Prostate gland (tissue), 2 donors: ENCODE measurements around the gene IFT22. TPM values are rescaled to one million over a fixed set of nuclear protein-coding genes. Genes with fewer than 3 reads are reported as not detected.
"Not testable (repeated sequence)": the region's sequence is repeated elsewhere in the genome, so short reads cannot be mapped to it uniquely, and the experiment has no call there.

Experiments
- DNase-seq: peaks from one replicate; pipeline ENCODE4 v3.0.0-alpha.2; 2019; ENCODE audit warnings: low spot score
- H3K27ac ChIP-seq, 2 donors: fragments of 200-600 bp; sonication (generic); 2 replicates each; pipeline ENCODE4 v1.5.1; 2017 to 2019
- H3K27me3 ChIP-seq: fragments of 200-600 bp; sonication (generic); replicated peaks from 2 replicates; pipeline ENCODE4 v1.5.1; 2019; ENCODE audit not compliant: insufficient read depth
- H3K36me3 ChIP-seq, 2 donors: fragments of 200-600 bp; sonication (generic); 1 replicate in 1 of 2; 2 replicates in 1 of 2; pipeline versions ENCODE4 v1.5.1 to v1.8.1; 2017 to 2019
- H3K4me1 ChIP-seq: fragments of 200-600 bp; sonication (generic); replicated peaks from 2 replicates; pipeline ENCODE4 v1.5.1; 2019
- H3K4me3 ChIP-seq, 2 donors: fragments of 200-600 bp; sonication (generic); 2 replicates each; pipeline ENCODE4 v1.5.1; 2017 to 2019
- H3K9me3 ChIP-seq: fragments of 200-600 bp; sonication (generic); 2 replicates; pipeline ENCODE4 v1.5.1; 2017
- POLR2A ChIP-seq: fragments of 450-650 bp; IDR thresholded peaks from one replicate; pipeline ENCODE4 v1.6.1; 2016; ENCODE audit warnings: antibody characterized with exemption, mild to moderate bottlenecking
- POLR2AphosphoS5 ChIP-seq: sonication (generic); formaldehyde crosslinking; IDR thresholded peaks from one replicate; pipeline ENCODE4 v1.6.1; 2017; ENCODE audit warnings: antibody characterized with exemption
- WGBS: methylation state at CpG from one replicate; pipeline ENCODE4 v1.1.5; 2018; 5-methylcytosine and 5-hydroxymethylcytosine counted together
- intact Hi-C: fragments of 100-400 bp; cut with DNase I; formaldehyde crosslinking; loops from one replicate; pipeline ENCODE4 v1.14.2; 2022
- total RNA-seq, 2 donors: library from RNA; depleted of rRNA; stranded (reverse); fragments of >200 nt; gene quantifications; one replicate each; pipeline ENCODE4 v1.1.0, GENCODE V29; 2016
- TF ChIP-seq, protein P1 (sequence below), 4 experiments: fragments of 200-600 bp in 2 of 4; fragments of 450-650 bp in 2 of 4; sonication (generic) in 2 of 4; IDR thresholded peaks; 1 replicate in 3 of 4; 2 replicates in 1 of 4; pipeline ENCODE4 v1.5.1; 2016 to 2019; ENCODE audit warnings: antibody characterized with exemption in 4 of 4, mild to moderate bottlenecking in 2 of 4, moderate library complexity in 2 of 4

The IFT22 gene
- total RNA-seq, 2 donors from 2014 or later = 24.7 to 37.7 TPM

DNA sequence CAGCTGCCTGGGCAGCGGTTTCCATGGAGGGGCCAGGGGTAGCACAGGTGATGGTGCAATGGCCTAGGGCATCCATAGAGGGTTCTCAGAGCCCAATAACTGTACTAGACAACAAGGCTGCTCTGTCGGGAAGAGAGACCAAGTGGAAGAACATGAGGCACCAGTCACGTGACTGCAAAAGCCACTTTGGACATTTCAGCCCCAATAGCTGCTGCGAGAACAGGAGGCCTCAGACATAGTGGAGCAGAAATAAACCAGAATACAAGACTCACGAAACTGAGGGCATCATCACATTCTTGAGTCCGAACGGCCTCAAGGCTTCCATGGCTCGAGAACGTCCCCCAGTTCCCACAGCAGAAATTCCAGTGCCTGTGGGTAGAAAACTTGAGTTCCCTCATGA lies 44.5 kb downstream of the IFT22 start:
- TF ChIP-seq, protein P1, sequence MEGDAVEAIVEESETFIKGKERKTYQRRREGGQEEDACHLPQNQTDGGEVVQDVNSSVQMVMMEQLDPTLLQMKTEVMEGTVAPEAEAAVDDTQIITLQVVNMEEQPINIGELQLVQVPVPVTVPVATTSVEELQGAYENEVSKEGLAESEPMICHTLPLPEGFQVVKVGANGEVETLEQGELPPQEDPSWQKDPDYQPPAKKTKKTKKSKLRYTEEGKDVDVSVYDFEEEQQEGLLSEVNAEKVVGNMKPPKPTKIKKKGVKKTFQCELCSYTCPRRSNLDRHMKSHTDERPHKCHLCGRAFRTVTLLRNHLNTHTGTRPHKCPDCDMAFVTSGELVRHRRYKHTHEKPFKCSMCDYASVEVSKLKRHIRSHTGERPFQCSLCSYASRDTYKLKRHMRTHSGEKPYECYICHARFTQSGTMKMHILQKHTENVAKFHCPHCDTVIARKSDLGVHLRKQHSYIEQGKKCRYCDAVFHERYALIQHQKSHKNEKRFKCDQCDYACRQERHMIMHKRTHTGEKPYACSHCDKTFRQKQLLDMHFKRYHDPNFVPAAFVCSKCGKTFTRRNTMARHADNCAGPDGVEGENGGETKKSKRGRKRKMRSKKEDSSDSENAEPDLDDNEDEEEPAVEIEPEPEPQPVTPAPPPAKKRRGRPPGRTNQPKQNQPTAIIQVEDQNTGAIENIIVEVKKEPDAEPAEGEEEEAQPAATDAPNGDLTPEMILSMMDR (IDR thresholded peaks at IDR 0.05) = no peak
- TF ChIP-seq POLR2A (no peak), POLR2AphosphoS5 (no peak)
- no peak for DNase-seq
- Histone ChIP-seq H3K4me3 (no peak overlapping the region), H3K36me3 (no peaks in the 10 kb centered on the region), H3K27me3 (no peaks in the 10 kb centered on the region), H3K27ac (no peak overlapping the region), H3K9me3 (no peaks in the 10 kb centered on the region), H3K4me1 (no peaks in the 10 kb centered on the region)
- intact Hi-C loops = no loop called here
- WGBS = 81% methylated on average over 9 of the region's 9 CpGs

DNA sequence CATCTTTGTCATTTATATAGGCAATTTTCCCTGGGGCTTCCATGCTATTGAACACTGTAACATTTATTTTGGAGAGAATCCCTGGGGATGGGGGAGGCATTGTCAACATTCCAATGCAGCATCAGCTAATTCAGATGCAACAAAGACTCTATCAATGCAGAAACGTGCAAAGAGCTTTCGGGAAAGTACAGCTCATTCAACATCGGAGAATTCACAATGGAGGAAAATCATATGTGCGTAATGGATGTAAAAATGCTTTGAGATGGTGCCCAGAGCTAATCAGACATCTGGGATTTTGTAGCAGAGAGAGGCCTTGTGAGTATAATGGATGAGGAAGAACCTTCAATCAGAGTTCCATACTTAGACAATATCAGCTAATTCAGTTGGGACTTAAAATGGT lies 48.4 kb downstream of the IFT22 start:
- WGBS = 37% methylated on average over 4 of the region's 4 CpGs
- DNase-seq = no peak
- Histone ChIP-seq H3K27ac (no peak overlapping the region), H3K36me3 (no peaks in the 10 kb centered on the region), H3K4me3 (no peak overlapping the region), H3K4me1 (no peaks in the 10 kb centered on the region), H3K27me3 (no peaks in the 10 kb centered on the region), H3K9me3 (no peaks in the 10 kb centered on the region)
- intact Hi-C loops = no loop called here
- TF ChIP-seq, protein P1 (IDR thresholded peaks at IDR 0.05) = no peak
- TF ChIP-seq POLR2AphosphoS5 (no peak), POLR2A (no peak)

DNA sequence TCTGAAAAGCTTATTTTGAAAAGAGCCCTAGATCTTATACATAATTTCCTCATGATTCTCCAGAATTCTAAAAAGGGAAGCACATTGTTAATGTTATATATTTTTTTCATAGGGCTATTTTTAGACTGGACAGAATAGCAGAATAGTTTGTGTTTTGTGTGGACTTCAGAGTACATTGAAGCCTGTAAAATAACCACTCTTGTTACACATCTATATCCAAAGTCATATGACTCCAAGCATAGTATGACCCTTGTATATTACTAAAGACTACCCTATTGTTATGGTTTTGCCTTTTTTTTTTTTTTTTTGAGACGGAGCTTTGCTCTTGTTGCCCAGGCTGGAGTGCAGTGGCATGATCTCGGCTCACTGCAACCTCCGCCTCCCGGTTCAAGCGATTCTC lies 50.6 kb downstream of the IFT22 start:
- H3K36me3 ChIP-seq = no peaks in the 10 kb centered on the region
- H3K27ac ChIP-seq = no peak overlapping the region
- DNase-seq = no peak
- H3K9me3 ChIP-seq = no peaks in the 10 kb centered on the region
- TF ChIP-seq, protein P1 (IDR thresholded peaks at IDR 0.05) = no peak
- TF ChIP-seq POLR2A (no peak), POLR2AphosphoS5 (no peak)
- no peaks in the 10 kb centered on the region for H3K27me3 ChIP-seq
- no peaks in the 10 kb centered on the region for H3K4me1 ChIP-seq
- 78% methylated on average over 5 of the region's 5 CpGs for WGBS
- intact Hi-C loops = no loop called here
- H3K4me3 ChIP-seq = no peak overlapping the region

DNA sequence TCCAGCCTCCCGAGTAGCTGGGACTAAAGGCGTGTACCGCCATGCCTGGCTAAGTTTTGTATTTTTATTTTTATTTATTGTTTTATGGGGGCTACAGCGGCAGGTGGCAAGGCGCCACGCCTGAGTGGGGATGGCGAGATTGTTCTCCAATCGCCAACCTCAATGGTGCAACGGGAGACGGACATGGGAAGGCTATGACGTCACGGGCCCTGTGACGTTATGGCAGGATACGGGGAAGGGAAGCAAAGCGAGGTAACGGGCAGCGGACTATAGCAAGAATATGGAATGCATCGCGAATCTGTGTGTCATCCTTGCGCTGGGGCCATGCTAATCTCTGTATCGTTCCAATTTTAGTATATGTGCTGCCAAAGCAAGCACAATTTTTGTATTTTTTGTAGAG lies 51.9 kb downstream of the IFT22 start:
- Histone ChIP-seq H3K9me3 (no peaks in the 10 kb centered on the region), H3K27ac (no peak overlapping the region), H3K36me3 (no peaks in the 10 kb centered on the region), H3K4me1 (no peaks in the 10 kb centered on the region), H3K27me3 (no peaks in the 10 kb centered on the region), H3K4me3 (no peak overlapping the region)
- TF ChIP-seq, protein P1 (IDR thresholded peaks at IDR 0.05) = no peak
- TF ChIP-seq POLR2A (no peak), POLR2AphosphoS5 (no peak)
- intact Hi-C loops = no loop called here
- DNase-seq = no peak
- 88% methylated on average over 21 of the region's 21 CpGs for WGBS

DNA sequence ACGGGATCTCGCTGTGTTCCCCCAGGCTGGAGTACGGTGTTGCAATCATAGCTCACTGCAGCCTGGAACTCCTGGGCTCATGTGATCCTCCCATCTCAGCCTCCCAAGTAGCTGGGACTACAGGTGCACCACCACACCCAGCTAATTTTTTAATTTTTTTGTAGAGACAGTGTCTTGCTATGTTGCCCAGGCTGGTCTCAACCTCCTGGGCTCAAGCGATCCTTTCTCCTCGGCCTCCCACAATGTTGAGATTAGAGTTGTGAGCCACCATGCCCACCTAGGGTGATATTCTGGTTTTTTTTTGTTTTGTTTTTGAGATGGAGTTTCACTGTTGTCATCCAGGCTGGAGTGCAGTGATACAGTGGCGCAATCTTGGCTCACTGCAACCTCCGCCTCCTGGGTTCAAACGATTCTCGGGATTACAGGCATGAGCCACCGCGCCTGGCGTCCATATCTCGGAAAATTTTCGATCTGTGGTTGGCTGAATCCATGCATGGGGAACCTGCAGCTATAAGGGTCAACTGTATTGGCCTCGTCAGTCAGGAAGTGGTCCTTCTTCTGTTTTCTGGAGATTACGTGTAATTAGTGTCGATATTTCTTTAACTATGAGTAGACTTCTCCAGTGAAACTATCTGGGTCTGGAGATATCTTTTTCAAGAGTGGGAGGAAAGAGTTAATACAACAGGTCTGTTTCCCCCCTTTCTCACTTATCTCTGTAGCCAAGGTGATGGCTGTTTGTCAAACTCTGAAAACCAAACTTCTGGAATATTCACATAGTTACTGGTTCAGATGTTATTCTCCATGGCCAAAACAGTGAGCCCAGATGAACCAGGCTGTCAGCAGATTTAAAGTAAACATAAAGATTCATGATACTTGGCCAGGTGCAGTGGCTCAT lies 55.7 kb downstream of the IFT22 start:
- Histone ChIP-seq H3K36me3 (no peaks in the 10 kb centered on the region), H3K4me3 (no peak overlapping the region), H3K9me3 (no peaks in the 10 kb centered on the region), H3K27me3 (no peaks in the 10 kb centered on the region), H3K27ac (no peak overlapping the region), H3K4me1 (no peaks in the 10 kb centered on the region)
- DNase-seq = no peak
- intact Hi-C loops = no loop called here
- 80% methylated on average over 17 of the region's 17 CpGs for WGBS
- TF ChIP-seq POLR2A (no peak), POLR2AphosphoS5 (no peak)
- TF ChIP-seq, protein P1 (IDR thresholded peaks at IDR 0.05) = no peak

DNA sequence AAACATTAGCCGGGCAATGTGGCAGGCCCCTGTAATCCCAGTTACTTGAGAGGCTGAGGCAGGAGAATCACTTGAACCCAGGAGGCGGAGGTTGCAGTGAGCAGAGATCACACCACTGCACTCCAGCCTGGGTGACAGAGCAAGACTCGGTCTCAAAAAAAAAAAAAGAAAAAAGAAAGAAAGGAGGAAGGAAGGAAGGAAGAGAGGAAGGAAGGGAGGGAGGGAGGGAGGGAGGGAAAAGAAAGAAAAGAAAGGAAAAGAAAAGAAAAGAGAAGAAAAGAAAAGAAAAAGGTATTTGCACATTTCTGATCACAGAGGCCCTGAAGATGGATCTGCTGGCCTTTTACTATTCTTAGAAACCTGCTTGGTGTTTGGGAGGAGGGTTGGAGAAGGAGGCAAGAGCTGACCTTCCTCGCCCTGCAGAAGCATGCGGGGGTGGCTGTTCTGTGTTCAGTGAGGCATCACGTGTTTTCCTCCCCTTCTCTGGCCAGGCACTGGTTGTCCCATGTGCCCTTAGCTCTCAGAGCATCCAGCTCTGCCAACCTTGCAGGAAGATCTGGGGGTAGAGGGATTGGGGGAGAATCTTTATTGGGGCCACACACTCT lies 57.4 kb downstream of the IFT22 start:
- H3K36me3 ChIP-seq, H3K9me3 ChIP-seq, H3K4me1 ChIP-seq, H3K4me3 ChIP-seq, H3K27ac ChIP-seq, DNase-seq, intact Hi-C loops, H3K27me3 ChIP-seq: not testable (repeated sequence)
- 52% methylated on average over 6 of the region's 6 CpGs for WGBS
